GM18951 (cell line): Measurements from ENCODE around the gene BTG3.

Source experiments
- POLR2A ChIP-seq: IDR thresholded peaks from 4 replicates; pipeline ENCODE4 v1.6.1; 2011; ENCODE audit warnings: mild to moderate bottlenecking; ENCODE audit not compliant: insufficient read length, insufficient read depth; ENCODE audit errors: extremely low read depth
- in situ Hi-C: fragments of 300-500 bp; cut with MboI; formaldehyde crosslinking; loops from one replicate; pipeline ENCODE4 v1.12.0; 2022; ENCODE audit warnings: low sequenced_read_pairs, mixed read lengths, inconsistent platforms; ENCODE audit not compliant: unreplicated experiment

BTG3 gene

GRCh38 chr21:17577701-17578100 is 35.0 kb downstream of the BTG3 start:
- TF ChIP-seq POLR2A, result no peak
- in situ Hi-C loops, result no loop called here

GRCh38 chr21:17576080-17576835 is 36.4 kb downstream of the BTG3 start:
- in situ Hi-C loops, result no loop called here
- TF ChIP-seq POLR2A, result no peak

- in situ Hi-C loops, result no loop called here
- TF ChIP-seq POLR2A, result no peak
These were observed 37.6 kb downstream of the BTG3 start for GRCh38 chr21:17575076-17575475.

GRCh38 chr21:17572431-17572830 is 40.3 kb downstream of the BTG3 start:
- in situ Hi-C loops, result no loop called here
- no peak for TF ChIP-seq POLR2A

GRCh38 chr21:17570786-17571185 is 41.9 kb downstream of the BTG3 start:
- in situ Hi-C loops, result no loop called here

GRCh38 chr21:17560377-17561025 is 52.2 kb downstream of the BTG3 start:
- TF ChIP-seq POLR2A, result no peak
- in situ Hi-C loops, result no loop called here

More at GRCh38 chr21:17570786-17571185, 41.9 kb downstream of the BTG3 start:
- no peak for TF ChIP-seq POLR2A

- in situ Hi-C loops, result no loop called here
- TF ChIP-seq POLR2A, result no peak
These were observed 57.8 kb downstream of the BTG3 start for GRCh38 chr21:17554679-17555465.

GRCh38 chr21:17554120-17554519 is 58.6 kb downstream of the BTG3 start:
- no peak for TF ChIP-seq POLR2A
- in situ Hi-C loops, result no loop called here

- in situ Hi-C loops, result no loop called here
- TF ChIP-seq POLR2A, result no peak
These were observed 60.3 kb downstream of the BTG3 start for GRCh38 chr21:17552410-17552809.

GRCh38 chr21:17550671-17551308 is 61.9 kb downstream of the BTG3 start:
- in situ Hi-C loops, result no loop called here
- TF ChIP-seq POLR2A, result no peak

- in situ Hi-C loops, result no loop called here
- no peak for TF ChIP-seq POLR2A
These were observed 64.4 kb downstream of the BTG3 start for GRCh38 chr21:17548262-17548661.

- in situ Hi-C loops, result no loop called here
- no peak for TF ChIP-seq POLR2A
These were observed 67.7 kb downstream of the BTG3 start for GRCh38 chr21:17545007-17545406.
